HG02943 (cell line): ENCODE results near the gene CFTR.

Experiments
- ATAC-seq: cut with Tn5 transposase; IDR thresholded peaks from one replicate; pipeline ENCODE4 v1.9.1; 2021; ENCODE audit warnings: mild to moderate bottlenecking, low read depth, moderate library complexity; ENCODE audit not compliant: unreplicated experiment

CFTR gene

DNA sequence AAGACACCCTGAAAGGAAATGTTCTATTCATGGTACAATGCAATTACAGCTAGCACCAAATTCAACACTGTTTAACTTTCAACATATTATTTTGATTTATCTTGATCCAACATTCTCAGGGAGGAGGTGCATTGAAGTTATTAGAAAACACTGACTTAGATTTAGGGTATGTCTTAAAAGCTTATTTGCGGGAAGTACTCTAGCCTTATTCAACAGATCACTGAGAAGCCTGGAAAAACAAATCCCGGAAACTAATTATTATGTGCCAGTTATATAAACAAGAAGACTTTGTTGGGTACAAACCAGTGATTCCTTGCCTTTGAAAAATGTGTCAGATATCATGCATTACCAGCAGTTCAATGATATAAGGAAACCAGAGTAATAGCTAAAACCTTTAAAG, 160.1 kb downstream of the CFTR start:
- no peak for ATAC-seq

DNA sequence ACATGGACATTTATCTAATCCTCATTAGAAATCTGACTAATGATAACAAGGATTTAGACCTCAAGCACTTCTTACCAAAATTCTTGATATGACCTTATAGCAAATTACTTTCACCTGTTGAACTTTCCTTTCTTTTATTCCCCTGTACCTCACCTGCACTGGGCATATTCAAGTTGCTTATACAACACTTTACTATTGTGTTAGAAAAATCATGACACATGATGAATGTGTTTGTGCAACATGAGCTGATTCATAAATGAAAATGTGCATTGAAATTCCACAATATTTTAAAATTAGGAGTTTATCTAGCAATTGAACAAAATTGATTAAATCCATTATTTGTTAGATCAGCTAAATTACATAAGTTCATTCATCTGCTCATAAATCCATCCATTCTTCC, 160.6 kb downstream of the CFTR start:
- no peak for ATAC-seq

DNA sequence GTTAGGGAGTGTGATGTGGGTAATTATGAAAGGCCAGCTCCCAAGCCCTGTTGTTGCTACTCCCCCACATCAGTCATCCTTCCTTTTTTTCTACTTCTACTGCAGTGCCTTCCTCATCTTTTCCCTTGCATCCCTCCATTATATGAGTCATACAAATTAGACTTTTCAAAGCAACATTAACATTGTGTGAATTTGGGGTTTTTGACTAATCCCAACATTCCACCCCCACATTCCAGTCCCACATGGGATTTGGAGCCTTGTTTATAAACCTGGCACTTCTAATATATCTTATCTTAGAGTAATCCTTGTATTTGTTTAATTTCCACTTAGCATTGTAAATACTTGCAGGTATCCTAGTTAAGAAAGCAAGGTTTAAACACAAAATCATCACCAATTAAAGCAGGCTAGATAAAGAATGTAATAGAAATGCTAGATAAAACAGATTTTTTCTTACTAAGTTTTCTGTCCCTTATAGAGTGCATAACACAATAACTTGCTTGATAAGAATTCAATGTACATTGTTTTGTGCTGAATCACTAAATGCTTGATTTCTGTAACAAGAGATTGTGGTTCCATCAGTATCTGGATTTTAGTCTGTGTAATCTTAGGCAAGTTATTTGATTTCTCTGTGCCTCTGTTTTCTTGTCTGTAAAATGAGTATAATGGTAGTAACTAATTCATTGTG, 165.8 kb downstream of the CFTR start:
- no peak for ATAC-seq

DNA sequence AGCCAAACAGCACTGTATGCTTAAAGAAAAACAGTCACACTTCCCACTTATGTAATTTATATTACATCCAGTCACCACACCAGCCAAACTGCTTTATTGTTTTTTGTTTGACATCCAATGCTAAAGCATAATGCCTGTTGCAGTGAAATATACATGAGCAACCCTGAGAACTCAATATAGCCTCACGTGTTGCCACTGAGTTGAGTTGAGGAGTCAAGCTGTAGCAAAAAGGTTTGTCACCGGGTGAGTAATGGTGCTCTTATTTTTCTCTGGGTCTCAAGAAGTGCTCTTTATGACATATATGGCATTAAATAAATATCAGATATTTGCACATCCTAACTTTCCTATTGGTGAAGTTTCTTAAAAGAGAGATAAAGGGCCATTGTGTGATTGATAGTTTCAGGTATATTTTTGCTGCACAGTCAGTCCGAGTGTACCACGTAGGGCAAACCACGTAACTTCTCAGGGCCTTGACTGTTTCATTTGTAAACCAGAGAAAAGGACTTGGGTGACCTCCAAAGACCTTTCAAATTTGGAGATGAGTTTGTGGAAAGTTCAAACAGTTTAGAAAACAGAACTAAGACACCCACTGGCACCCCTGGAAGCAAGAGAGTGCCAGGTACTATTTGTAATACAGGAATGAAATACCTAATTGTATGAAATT, 168.5 kb downstream of the CFTR start:
- ATAC-seq, result no peak

DNA sequence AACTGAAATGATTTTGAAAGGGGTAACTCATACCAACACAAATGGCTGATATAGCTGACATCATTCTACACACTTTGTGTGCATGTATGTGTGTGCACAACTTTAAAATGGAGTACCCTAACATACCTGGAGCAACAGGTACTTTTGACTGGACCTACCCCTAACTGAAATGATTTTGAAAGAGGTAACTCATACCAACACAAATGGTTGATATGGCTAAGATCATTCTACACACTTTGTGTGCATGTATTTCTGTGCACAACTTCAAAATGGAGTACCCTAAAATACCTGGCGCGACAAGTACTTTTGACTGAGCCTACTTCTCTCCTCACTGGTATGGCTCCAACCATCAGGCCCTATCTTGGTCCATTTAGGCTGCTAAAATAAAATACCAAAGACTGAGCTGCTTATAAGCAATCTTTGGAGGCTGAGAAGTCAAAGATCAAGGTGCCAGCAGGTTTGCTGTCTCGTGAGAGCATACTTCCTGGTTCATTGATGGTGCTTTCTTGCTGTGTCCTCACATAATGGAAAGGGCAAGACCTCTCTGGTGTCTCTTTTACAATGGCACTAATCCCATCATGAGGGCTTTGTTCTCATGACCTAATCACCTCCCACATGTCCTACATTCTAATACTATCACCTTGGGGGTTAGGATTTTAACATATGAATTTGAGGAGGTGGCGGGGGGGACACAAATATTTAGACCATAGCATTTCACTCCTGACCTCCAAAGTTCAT, 173.3 kb downstream of the CFTR start:
- no peak for ATAC-seq

DNA sequence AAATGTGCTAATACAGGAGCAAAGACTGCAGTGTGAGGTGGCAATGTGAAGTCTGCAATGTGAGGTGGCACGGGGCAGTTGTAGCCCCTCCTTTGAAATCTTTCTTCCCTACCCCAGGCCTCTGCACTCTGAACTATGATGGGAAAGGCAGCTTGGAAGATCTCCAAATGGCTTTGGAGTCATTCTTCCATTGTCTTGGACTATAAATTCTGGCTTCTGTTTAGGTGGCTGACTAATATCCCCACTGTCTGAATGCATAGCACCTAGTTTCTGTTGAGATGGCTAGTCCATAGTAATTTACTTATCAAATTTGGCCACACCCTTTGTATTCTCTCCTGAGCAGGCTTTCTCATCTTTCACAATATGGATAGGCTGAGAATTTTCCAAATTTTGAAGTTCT, 175.0 kb downstream of the CFTR start:
- no peak for ATAC-seq

DNA sequence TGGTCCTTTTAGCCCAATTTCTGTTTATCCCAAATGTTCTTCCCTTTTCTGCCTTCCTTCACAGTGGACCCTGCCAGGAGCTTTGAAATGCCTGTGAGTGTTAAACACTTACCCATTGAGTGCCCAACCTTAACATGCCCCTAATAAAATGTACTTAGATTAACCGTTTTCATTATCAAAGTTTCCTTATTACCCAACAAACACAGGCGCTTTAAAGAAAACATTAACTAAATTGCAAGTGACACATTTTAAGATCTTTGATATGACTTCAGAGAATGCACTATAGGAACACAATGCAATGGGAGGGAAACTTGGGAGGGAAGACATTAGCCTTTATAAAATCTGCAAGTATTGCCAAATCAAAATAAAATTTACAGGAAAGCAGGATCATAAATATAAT, 177.0 kb downstream of the CFTR start:
- ATAC-seq, result no peak

DNA sequence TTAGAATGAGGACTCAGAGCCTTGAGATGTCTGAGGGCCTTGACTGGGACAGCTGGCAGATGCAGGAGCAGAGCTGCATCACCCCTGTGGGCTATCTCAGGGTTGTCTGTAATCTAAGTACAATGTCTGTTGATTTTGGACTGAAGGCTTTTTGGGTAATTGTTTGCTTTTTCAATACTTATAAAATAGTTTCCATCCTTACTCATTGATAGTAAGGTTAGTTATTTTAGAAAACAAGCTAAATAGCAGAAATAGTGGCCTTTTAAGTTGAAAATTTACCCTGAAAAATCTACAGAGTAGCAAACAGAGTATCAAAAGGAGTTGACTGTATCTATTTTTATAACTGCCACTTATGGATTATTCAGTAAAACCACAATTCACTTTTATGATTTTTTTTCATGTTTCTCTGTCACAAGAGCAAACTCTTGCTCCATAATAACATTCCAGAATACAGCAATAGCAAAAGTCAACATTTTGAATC, 179.7 kb downstream of the CFTR start:
- ATAC-seq, result no peak

DNA sequence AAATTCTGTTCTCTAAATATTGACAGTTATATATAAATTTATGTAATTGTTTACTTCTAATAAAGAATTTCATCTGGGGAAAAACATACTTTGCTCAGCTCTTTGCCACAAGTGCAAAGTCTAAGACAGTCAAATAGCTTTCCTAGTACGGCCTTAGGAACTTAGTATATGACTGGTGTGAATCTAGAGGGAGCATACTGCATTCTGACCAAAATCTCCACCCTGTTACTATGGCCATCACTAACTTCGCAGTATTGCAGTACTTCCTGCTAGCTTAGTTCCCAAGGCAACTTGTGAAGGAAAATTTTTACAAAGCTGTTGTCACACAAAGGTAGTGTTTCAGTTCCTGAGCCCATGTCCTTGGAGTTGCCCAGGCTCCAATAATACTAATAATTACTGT, 181.5 kb downstream of the CFTR start:
- no peak for ATAC-seq

DNA sequence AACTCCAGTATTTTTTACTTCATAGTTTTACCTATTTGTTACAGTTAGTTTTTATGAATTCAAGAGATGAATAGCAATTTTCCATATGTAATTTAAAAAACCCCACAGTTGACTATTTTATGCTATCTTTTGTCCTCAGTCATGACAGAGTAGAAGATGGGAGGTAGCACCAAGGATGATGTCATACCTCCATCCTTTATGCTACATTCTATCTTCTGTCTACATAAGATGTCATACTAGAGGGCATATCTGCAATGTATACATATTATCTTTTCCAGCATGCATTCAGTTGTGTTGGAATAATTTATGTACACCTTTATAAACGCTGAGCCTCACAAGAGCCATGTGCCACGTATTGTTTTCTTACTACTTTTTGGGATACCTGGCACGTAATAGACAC, 184.2 kb downstream of the CFTR start:
- no peak for ATAC-seq

DNA sequence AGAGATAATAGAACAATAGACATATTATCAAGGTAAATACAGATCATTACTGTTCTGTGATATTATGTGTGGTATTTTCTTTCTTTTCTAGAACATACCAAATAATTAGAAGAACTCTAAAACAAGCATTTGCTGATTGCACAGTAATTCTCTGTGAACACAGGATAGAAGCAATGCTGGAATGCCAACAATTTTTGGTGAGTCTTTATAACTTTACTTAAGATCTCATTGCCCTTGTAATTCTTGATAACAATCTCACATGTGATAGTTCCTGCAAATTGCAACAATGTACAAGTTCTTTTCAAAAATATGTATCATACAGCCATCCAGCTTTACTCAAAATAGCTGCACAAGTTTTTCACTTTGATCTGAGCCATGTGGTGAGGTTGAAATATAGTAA, 185.5 kb downstream of the CFTR start:
- ATAC-seq, result no peak

DNA sequence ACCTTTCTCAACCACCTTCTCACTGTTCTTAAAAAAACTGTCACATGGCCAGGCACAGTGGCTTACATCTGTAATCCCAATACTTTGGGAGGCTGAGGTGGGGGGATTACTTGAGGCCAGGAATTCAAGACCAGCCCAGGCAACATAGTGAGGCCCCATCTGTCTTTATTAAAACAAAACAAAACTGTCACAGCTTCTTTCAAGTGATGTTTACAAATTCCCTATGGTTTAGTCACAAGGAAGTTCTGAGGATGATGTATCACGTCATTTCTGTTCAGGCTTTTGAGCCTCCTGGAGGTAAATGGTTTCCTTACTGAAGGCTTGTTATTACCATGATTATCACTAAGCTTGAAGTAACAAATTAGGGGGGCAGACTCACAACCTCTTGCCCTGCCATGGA, 186.2 kb downstream of the CFTR start:
- no peak for ATAC-seq

DNA sequence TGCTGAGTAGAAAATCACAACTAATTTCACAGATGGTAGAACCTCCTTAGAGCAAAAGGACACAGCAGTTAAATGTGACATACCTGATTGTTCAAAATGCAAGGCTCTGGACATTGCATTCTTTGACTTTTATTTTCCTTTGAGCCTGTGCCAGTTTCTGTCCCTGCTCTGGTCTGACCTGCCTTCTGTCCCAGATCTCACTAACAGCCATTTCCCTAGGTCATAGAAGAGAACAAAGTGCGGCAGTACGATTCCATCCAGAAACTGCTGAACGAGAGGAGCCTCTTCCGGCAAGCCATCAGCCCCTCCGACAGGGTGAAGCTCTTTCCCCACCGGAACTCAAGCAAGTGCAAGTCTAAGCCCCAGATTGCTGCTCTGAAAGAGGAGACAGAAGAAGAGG, 186.9 kb downstream of the CFTR start:
- no peak for ATAC-seq

DNA sequence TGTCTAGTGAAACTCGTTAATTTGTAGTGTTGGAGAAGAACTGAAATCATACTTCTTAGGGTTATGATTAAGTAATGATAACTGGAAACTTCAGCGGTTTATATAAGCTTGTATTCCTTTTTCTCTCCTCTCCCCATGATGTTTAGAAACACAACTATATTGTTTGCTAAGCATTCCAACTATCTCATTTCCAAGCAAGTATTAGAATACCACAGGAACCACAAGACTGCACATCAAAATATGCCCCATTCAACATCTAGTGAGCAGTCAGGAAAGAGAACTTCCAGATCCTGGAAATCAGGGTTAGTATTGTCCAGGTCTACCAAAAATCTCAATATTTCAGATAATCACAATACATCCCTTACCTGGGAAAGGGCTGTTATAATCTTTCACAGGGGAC, 187.6 kb downstream of the CFTR start:
- ATAC-seq, result no peak

DNA sequence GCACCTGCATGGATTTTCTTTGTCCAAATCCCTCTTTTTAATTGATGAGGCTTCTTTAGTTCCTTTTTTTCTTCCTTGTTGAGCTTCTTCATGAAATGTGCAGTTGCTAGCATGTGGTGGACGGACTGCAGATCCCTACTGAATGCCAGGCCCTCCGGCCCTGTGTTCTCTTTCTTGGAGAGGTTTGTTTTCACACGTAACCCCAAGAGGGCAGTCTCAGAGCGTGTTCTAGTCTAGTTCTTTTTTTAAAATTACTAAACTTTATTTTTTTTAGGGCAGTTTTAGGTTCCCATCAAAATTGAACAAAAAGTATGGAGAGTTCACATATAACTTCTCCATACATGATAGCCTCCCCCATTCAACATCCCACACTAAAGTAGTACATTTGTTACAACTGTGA, 190.0 kb downstream of the CFTR start:
- ATAC-seq, result no peak

DNA sequence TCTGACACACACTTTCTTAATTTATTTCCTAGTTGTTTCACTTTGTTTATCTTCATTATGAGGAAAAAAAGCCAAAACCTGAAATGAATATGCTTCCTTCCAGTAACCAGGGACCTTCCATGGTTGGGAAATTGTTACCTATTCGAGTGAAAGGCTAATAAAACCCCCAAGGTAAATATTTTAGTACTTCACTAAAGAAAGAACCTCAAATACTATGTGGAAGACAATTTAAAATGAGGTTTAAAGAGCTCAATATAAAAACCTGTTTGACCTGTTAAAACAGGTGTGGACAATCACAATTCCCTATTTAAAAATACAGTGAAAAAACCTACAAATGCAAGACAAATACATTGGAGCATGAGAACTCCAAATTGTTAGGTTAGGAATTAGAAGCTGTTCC, 192.6 kb downstream of the CFTR start:
- no peak for ATAC-seq

DNA sequence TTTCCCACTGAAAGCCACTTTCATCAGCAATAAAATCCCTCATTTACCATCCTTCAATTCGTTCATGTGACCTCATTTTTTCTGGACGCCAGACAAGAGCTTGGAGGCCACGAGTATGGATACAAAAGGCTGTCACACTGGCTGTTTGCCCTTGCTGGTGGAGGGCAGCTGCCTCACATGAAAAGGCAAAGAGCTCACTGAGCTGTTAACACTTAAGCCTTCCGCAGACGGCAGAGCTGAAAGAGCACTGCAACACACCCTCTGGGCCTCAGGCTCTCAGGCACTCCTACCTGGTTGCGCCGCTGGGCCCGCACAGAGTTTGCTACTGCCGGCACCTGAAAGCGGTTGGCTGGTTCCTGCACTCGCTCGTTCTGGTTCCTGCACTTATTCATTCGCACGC, 193.5 kb downstream of the CFTR start:
- no peak for ATAC-seq

DNA sequence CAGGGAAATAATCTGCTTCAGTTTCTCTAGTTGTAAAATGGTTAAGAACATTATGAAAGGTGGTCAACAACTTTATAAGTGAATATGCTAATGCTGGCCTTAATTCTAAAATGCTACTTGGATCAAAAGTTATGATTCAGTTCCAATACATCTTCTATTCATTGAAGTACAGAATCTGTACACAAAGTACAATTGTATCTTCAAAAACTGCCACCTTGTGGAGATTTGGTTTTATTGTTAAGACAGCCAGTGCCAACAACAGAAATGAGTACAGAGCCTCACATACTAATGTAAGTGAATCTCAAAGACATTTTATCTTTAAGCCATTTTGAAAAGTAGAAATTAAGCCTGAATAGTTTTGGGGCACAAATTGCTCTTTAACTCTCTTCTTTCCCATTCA, 194.0 kb downstream of the CFTR start:
- no peak for ATAC-seq

DNA sequence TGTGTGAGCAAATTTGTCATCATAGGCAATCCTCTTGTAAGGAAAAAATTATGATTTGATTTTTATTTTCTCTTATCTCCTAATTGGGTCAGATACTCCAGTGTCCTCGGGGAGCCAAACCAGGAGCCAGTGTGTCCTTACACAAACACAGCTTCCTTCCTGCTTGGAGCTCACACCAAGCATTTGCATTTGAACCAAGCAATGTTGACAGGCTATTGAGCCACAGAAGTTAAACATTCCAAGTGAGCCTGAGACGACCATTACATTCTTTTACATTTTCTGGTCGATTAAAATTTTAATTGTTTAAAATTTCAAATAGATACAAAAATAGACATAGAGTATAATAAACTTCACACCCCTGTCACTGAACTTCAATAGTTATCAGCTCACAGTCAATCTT, 194.8 kb downstream of the CFTR start:
- no peak for ATAC-seq

DNA sequence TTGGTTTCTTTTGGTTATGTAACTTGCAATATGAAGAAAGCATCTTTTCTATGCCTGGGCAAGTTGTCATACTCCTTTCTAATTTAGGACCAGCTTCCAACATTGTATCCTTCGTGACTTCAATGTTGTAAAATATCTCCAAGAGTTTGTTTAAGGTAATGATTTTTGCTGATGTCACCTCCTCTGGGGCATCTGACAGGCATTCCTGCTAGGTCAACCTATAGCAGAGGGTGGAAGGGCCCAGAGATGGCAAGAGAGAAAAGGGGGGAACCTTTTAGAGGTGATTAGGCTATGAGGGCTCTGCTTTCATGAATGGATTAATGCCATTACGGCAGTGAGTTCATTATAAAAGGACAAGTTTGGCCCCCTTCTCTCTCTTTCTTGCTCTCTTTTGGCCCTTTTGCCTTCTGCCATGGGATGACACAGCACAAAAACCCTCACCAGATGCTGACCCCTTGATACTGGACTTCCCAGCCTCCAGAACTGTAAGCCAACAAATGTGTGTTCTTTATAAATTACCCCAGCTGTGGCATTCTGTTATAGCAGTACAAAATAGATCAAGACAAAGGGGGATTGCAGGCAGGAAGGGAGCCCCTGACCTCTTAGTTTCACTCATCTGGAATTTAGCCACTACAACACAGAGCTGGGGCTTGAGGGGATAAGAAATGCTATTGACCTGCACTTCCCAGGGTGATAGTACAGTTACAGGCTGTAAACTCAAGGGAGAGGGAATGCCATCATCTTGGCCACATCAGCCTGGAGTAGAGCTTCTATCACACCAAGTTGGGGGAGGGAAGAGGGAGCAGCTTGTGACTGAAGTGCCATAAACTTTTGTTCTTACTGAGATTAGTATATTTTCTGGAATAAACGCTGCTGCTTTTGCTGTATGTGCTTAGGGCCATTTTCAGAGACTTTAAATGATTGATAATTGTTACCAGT, 195.9 kb downstream of the CFTR start:
- ATAC-seq, result no peak

DNA sequence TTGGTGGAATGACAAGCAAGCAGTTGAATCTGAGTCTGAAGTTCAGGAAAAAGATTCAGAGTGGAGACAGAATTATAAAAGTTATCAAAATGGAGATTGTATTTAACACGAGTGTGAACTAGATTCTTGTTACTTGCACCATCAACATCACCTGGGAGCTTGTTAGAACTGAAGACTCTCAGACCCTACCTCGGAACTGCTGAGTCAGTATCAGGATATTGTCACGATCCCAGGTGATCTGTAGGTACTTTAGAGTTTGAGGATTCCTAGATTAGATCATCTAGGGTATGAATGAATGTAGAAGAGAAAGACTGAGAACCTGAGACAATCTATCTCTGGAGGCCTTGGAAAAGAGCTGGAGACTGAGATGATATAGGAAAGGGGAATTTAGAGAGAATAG, 199.3 kb downstream of the CFTR start:
- no peak for ATAC-seq
